ENCODE measurements around the gene REST. TPM values are rescaled to one million over a fixed set of nuclear protein-coding genes. Genes with fewer than 3 reads are reported as not detected.
A peak's percentile ranks its signal among the peaks of the same experiment; 100 is the strongest.

Gene REST
- total RNA-seq, 6 donors from 2014 or later, result 18.3 to 40.2 (median 31.8) TPM

DNA sequence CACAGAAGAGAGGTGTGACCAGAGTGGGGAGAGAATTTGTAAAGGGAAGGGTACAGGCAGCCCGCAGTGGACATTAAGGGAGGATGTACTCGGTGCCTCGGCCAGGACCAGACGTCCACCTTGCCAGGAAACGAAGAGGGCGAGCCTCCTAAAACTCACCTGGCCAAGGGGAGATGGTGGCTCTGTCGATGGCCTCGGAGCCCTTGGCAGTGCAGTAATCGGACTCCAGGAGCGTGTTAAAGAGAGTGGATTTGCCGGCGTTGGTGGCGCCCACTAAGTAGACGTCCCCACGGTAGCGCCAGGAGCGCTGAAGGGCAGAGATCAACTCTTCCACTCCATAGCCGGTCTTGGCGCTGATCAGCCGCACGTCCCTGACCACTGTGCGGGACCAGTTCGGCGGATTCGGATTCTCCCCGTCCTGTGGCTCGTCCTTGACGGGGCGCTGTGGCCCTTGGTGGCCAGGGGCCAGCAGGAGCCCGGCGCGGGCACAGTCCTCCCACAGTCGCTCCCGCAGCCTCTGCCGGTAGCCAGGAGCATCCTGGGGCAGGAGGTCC, 68.7 kb downstream of the REST start:
- H3K27me3 ChIP-seq, result no peaks in the 10 kb centered on the region
- 4 to 6% methylated on average over 9 to 24 of the region's 35 CpGs for WGBS, 2 donors
- ATAC-seq (ENCODE audit: low FRiP score in 2 of 2) (no peak), DNase-seq (peak in 1 of 2 donors; percentile 31)
- peaks cover 17 to 27% (median 23%) of the 10 kb centered on the region in 4 donors for H3K36me3 ChIP-seq
- H3K4me3 ChIP-seq, result peak overlapping the region; percentile 94 to 99 (median 96)
- H3K9me3 ChIP-seq, result peaks cover 0 to 11% (median 0%) of the 10 kb centered on the region in 4 donors
- H3K27ac ChIP-seq, result peak overlapping the region; percentile 87 to 94 (median 90)
- TF ChIP-seq POLR2A (IDR thresholded peaks at IDR 0.05) (no peak), POLR2AphosphoS5 (IDR thresholded peaks at IDR 0.05) (no peak), EP300 (IDR thresholded peaks at IDR 0.05) (no peak)
- TF ChIP-seq, protein P1, sequence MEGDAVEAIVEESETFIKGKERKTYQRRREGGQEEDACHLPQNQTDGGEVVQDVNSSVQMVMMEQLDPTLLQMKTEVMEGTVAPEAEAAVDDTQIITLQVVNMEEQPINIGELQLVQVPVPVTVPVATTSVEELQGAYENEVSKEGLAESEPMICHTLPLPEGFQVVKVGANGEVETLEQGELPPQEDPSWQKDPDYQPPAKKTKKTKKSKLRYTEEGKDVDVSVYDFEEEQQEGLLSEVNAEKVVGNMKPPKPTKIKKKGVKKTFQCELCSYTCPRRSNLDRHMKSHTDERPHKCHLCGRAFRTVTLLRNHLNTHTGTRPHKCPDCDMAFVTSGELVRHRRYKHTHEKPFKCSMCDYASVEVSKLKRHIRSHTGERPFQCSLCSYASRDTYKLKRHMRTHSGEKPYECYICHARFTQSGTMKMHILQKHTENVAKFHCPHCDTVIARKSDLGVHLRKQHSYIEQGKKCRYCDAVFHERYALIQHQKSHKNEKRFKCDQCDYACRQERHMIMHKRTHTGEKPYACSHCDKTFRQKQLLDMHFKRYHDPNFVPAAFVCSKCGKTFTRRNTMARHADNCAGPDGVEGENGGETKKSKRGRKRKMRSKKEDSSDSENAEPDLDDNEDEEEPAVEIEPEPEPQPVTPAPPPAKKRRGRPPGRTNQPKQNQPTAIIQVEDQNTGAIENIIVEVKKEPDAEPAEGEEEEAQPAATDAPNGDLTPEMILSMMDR (IDR thresholded peaks at IDR 0.05), result no peak
- peaks cover 37 to 48% (median 41%) of the 10 kb centered on the region in 4 donors for H3K4me1 ChIP-seq

DNA sequence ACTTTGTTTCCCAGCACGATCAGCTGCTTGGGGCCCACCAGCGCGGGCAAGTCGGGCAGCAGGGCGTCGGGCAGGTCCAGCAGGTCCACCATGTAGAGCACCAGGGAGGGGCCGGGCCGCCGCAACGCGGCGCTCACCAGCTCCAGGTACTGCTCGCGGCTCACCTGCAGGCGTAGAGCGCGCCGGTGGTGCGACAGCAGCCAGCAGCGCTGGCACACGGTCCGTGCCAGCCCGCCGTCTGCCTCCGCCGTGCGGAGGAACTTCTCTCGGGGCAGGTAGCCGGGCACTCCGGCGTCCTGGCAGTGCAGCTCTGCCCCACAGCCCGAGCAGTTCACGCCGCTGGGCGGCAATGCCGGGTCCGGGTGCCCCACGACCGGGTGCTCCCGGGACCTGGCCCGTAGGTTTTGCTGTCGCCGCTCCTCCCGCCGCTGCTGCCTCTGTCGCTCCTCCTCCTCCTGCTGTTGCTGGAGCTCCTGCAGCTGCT, 69.2 kb downstream of the REST start:
- Histone ChIP-seq H3K4me1 (peaks cover 43 to 54% (median 46%) of the 10 kb centered on the region in 4 donors), H3K9me3 (peaks cover 0 to 11% (median 0%) of the 10 kb centered on the region in 4 donors), H3K27ac (peak overlapping the region; percentile 87 to 94 (median 90)), H3K27me3 (no peaks in the 10 kb centered on the region), H3K36me3 (peaks cover 17 to 22% (median 19%) of the 10 kb centered on the region in 4 donors), H3K4me3 (peak overlapping the region; percentile 94 to 99 (median 96))
- TF ChIP-seq POLR2A (IDR thresholded peaks at IDR 0.05), result peak in 1 of 4 donors; percentile 27
- TF ChIP-seq, protein P1 (IDR thresholded peaks at IDR 0.05), result peak in 1 of 6 experiments; percentile 32
- TF ChIP-seq POLR2AphosphoS5 (IDR thresholded peaks at IDR 0.05), result no peak
- DNase-seq (peak; percentile 81 to 94), ATAC-seq (ENCODE audit: low FRiP score in 2 of 2) (peak; percentile 28 to 81)
- WGBS, 2 donors, result 0% methylated on average over 4 of the region's 46 CpGs

DNA sequence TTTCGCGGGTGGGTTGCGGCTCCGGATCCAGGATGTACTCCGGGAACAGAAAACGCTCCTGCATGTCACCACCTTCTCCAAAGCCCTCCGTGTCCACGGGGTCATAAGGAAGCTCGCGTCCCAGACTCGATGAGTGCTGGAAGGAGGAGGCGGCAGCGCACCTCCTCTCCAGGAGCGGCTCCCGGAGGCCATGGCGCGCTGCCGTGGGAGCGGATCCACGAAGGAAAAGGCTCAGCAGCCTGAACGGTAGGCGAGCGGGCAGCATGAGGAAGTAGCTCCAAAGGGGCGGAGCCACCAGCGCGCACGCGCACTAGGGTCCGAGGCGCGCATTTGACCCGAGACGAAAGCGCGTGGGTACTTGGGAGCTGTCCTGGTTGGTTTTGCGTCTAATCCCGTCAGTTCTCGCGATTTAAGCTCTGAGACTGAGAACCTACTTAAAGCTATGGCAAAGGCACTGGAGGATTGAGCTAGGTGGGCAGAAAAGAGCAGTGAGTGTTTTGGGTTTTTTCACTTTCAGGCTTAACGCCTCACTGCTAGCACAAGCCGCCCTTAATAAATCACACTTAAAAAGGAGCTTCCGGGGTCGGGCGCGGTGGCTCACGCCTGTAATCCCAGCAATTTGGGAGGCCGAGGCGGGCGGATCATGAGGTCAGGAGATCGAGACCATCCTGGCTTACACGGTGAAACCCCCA, 69.8 kb downstream of the REST start, which contains the start of gene NOA1:
Gene NOA1 (minus strand): TSS at position 286 of the 692 bp plus-strand sequence. CDS start 21 bp downstream, at position 265.
- Histone ChIP-seq H3K36me3 (peaks cover 11 to 16% (median 13%) of the 10 kb centered on the region in 4 donors), H3K27ac (peak within 1 kb of the TSS; percentile 87 to 94 (median 90)), H3K4me1 (peaks cover 49 to 59% (median 51%) of the 10 kb centered on the region in 4 donors), H3K27me3 (no peaks in the 10 kb centered on the region), H3K9me3 (peaks cover 0 to 11% (median 0%) of the 10 kb centered on the region in 4 donors), H3K4me3 (peak within 1 kb of the TSS; percentile 94 to 99 (median 96))
- TF ChIP-seq EP300 (IDR thresholded peaks at IDR 0.05), result no peak
- peak; percentile 23 to 84 (median 55) for TF ChIP-seq POLR2A (IDR thresholded peaks at IDR 0.05)
- peak; percentile 86 to 87 for TF ChIP-seq POLR2AphosphoS5 (IDR thresholded peaks at IDR 0.05)
- ATAC-seq (ENCODE audit: low FRiP score in 2 of 2) (peak; percentile 93 to 94), DNase-seq (peak; percentile 99 to 100)
- WGBS, 2 donors, result 1 to 2% methylated on average over 37 to 46 of the region's 51 CpGs

DNA sequence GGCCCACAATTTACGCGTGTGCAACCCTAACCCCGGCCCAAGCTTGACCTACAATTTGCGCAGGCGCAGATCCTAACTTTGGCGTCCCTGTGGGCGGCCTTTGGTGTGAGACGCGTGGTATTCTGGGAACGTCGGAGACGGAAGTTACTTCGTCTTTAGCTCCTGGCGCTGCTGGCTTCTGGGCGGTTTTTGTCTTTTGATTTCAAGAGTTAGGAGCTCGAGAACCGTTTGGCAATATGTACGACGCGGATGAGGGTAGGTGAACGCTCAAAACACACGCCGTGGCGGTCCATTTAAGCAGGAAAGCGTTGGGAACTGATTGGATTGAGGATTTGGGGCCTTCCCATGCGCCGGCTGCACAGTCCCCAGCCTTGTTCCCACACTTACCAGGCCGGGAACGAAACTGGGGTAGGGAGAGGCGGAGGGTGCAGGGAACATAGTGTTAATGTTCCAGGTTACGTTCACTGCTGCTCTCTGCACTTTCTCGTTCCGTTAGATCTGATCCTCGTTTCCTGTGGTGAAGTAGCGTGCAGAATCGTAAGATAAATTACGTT, 71.1 kb downstream of the REST start, which contains the start of gene POLR2B:
Gene POLR2B (plus strand): TSS at position 147 of the 554 bp plus-strand sequence. CDS start 90 bp downstream, at position 237.
- DNase-seq (peak; percentile 88 to 96), ATAC-seq (ENCODE audit: low FRiP score in 2 of 2) (peak; percentile 94 to 95)
- Histone ChIP-seq H3K27ac (peak within 1 kb of the TSS; percentile 87 to 94 (median 90)), H3K4me1 (peaks cover 51 to 67% (median 57%) of the 10 kb centered on the region in 4 donors), H3K4me3 (peak within 1 kb of the TSS; percentile 94 to 99 (median 96)), H3K27me3 (no peaks in the 10 kb centered on the region), H3K36me3 (peaks cover 0 to 2% (median 0%) of the 10 kb centered on the region in 4 donors), H3K9me3 (no peaks in the 10 kb centered on the region)
- TF ChIP-seq POLR2AphosphoS5 (IDR thresholded peaks at IDR 0.05), result peak; percentile 81 to 95
- TF ChIP-seq, protein P1 (IDR thresholded peaks at IDR 0.05), result no peak
- TF ChIP-seq EP300 (IDR thresholded peaks at IDR 0.05), result no peak
- peak in 3 of 4 donors; percentile 76 to 83 (median 78) for TF ChIP-seq POLR2A (IDR thresholded peaks at IDR 0.05)
- 0% methylated on average over 25 to 37 of the region's 37 CpGs for WGBS, 2 donors

Data from upper lobe of left lung (tissue), 6 donors.